GM12874 (cell line): ENCODE results near the gene NSD2.

Experiments used
- CTCF ChIP-seq: IDR thresholded peaks from 2 replicates; pipeline ENCODE4 v1.5.1; 2011; ENCODE audit warnings: low read depth, mild to moderate bottlenecking, control low read depth, low read length, moderate library complexity; ENCODE audit not compliant: insufficient read depth

Gene NSD2

GRCh38 chr4:1983846-1984405 is 112.7 kb downstream of the NSD2 start:
- TF ChIP-seq CTCF = no peak

GRCh38 chr4:1984406-1985191 is 113.4 kb downstream of the NSD2 start:
- no peak for TF ChIP-seq CTCF

GRCh38 chr4:1985294-1985693 is 114.1 kb downstream of the NSD2 start:
- no peak for TF ChIP-seq CTCF

- no peak for TF ChIP-seq CTCF
These were observed 114.8 kb downstream of the NSD2 start for GRCh38 chr4:1985780-1986577.

- TF ChIP-seq CTCF = no peak
These were observed 115.5 kb downstream of the NSD2 start for GRCh38 chr4:1986578-1987210.

- no peak for TF ChIP-seq CTCF
These were observed 116.1 kb downstream of the NSD2 start for GRCh38 chr4:1987296-1987695.
